Activated CD8-positive, alpha-beta memory T cell treated with anti-CD3 and anti-CD28 coated beads, Interleukin-2, amount 50 U/mL, for 4 hours (primary cell): ENCODE data around the gene RCSD1.
"Not testable (repeated sequence)": the region's sequence is repeated elsewhere in the genome, so short reads cannot be mapped to it uniquely, and the experiment has no call there.

Experiments used
- DNase-seq: peaks from one replicate; pipeline ENCODE4 v3.0.0-alpha.2; 2020

The RCSD1 gene

GRCh38 chr1:167629681-167630567 is at the start of gene RCSD1:
TSS of gene RCSD1 (plus strand) at chr1:167630232. CDS start at chr1:167630424, 192 bp downstream.
- DNase-seq: peak; percentile 62

- no peak for DNase-seq
Measured at GRCh38 chr1:167582064-167582463, 48.0 kb upstream of the RCSD1 start.

GRCh38 chr1:167582722-167583121 is 47.3 kb upstream of the RCSD1 start:
- no peak for DNase-seq

GRCh38 chr1:167584581-167584980 is 45.5 kb upstream of the RCSD1 start:
- no peak for DNase-seq

- DNase-seq: no peak
Measured at GRCh38 chr1:167587342-167587741, 42.7 kb upstream of the RCSD1 start.

GRCh38 chr1:167587872-167588271 is 42.2 kb upstream of the RCSD1 start:
- no peak for DNase-seq

- DNase-seq: no peak
Measured at GRCh38 chr1:167588361-167588760, 41.7 kb upstream of the RCSD1 start.

GRCh38 chr1:167592475-167592874 is 37.6 kb upstream of the RCSD1 start:
- no peak for DNase-seq

GRCh38 chr1:167593860-167594259 is 36.2 kb upstream of the RCSD1 start:
- no peak for DNase-seq

GRCh38 chr1:167594822-167595221 is 35.2 kb upstream of the RCSD1 start:
- no peak for DNase-seq

- peak; percentile 32 for DNase-seq
Measured at GRCh38 chr1:167599957-167600581, 30.0 kb upstream of the RCSD1 start.

GRCh38 chr1:167601442-167602383 is 28.3 kb upstream of the RCSD1 start:
- no peak for DNase-seq

- no peak for DNase-seq
Measured at GRCh38 chr1:167602840-167603239, 27.2 kb upstream of the RCSD1 start.

- DNase-seq: no peak
Measured at GRCh38 chr1:167605576-167605975, 24.5 kb upstream of the RCSD1 start.

GRCh38 chr1:167611983-167612382 is 18.0 kb upstream of the RCSD1 start:
- no peak for DNase-seq

GRCh38 chr1:167612587-167613385 is 17.2 kb upstream of the RCSD1 start:
- no peak for DNase-seq

GRCh38 chr1:167613984-167614383 is 16.0 kb upstream of the RCSD1 start:
- DNase-seq: not testable (repeated sequence)

- DNase-seq: no peak
Measured at GRCh38 chr1:167614851-167615250, 15.2 kb upstream of the RCSD1 start.

- no peak for DNase-seq
Measured at GRCh38 chr1:167616521-167616920, 13.5 kb upstream of the RCSD1 start.

- DNase-seq: no peak
Measured at GRCh38 chr1:167617153-167618147, 12.6 kb upstream of the RCSD1 start.

- DNase-seq: no peak
Measured at GRCh38 chr1:167618366-167618765, 11.7 kb upstream of the RCSD1 start.
